B cell (primary cell): ENCODE measurements around the gene TTC21A. TPM values are rescaled to one million over a fixed set of nuclear protein-coding genes. Genes with fewer than 3 reads are reported as not detected.
A peak's percentile ranks its signal among the peaks of the same experiment; 100 is the strongest.

Source experiments
- ATAC-seq: fragments of 200-7000 bp; cut with Tn5 transposase; one replicate; pipeline ENCODE4 v1.10.0; 2021; ENCODE audit warnings: low read depth, mild to moderate bottlenecking, moderate number of reproducible peaks, moderate library complexity
- CTCF ChIA-PET: fragments of 350-600 bp; sonication (Branson Sonifier 250); formaldehyde crosslinking; loops from one replicate; lab custom pipeline; 2021; ENCODE audit warnings: antibody characterized with exemption, inconsistent platforms; lab: Charles Lee
- POLR2A ChIA-PET: fragments of 350-600 bp; sonication (Branson Sonifier 250); formaldehyde crosslinking; loops from one replicate; lab custom pipeline; 2021; ENCODE audit warnings: antibody characterized with exemption; lab: Charles Lee
- DNase-seq: peaks from one replicate; pipeline ENCODE4 v3.0.0; 2013
- H2AFZ ChIP-seq: 2 replicates; pipeline ENCODE4 v1.6.1; 2012; ENCODE audit warnings: mild to moderate bottlenecking, low read depth, low read length; ENCODE audit not compliant: insufficient read depth, poor library complexity, severe bottlenecking
- H3K27ac ChIP-seq, 2 donors: 1 replicate in 1 of 2; 2 replicates in 1 of 2; pipeline ENCODE4 v1.5.1; 2012 to 2013; ENCODE audit warnings: low read length in 2 of 2, mild to moderate bottlenecking in 2 of 2, moderate library complexity in 1 of 2
- H3K27me3 ChIP-seq, 4 experiments: fragments of 200-600 bp in 1 of 4; sonication (generic) in 1 of 4; replicated peaks in 1 of 4; 1 replicate in 2 of 4; 2 replicates in 2 of 4; pipeline versions ENCODE4 v1.6.1 to v1.7.0; 2013 to 2016; ENCODE audit warnings: low read length in 3 of 4, mild to moderate bottlenecking in 2 of 4, mixed read lengths in 1 of 4, moderate library complexity in 1 of 4; ENCODE audit not compliant: insufficient read depth in 4 of 4, control insufficient read depth in 3 of 4; ENCODE audit errors: control extremely low read depth in 1 of 4
- H3K36me3 ChIP-seq, 2 experiments: replicated peaks in 1 of 2; 1 replicate in 1 of 2; 2 replicates in 1 of 2; pipeline versions ENCODE4 v1.6.1 to v1.7.1; 2013; ENCODE audit warnings: low read length in 1 of 2; ENCODE audit not compliant: insufficient read depth in 2 of 2, control insufficient read depth in 1 of 2; ENCODE audit errors: control extremely low read depth in 1 of 2, extremely low read depth in 1 of 2
- H3K4me1 ChIP-seq, 2 donors: fragments of 200-600 bp in 1 of 2; sonication (generic) in 1 of 2; 1 replicate in 1 of 2; 2 replicates in 1 of 2; pipeline versions ENCODE4 v1.5.1 to v1.6.1; 2013 to 2017; ENCODE audit warnings: low read length in 2 of 2; ENCODE audit not compliant: control insufficient read depth in 2 of 2, insufficient read depth in 2 of 2
- H3K4me2 ChIP-seq: replicated peaks from 2 replicates; pipeline ENCODE3; 2012; ENCODE audit warnings: mild to moderate bottlenecking, low read depth, low read length; ENCODE audit not compliant: poor library complexity, severe bottlenecking
- H3K4me3 ChIP-seq, 5 experiments: fragments of 200-600 bp in 1 of 5; sonication (generic) in 1 of 5; 1 replicate in 3 of 5; 2 replicates in 2 of 5; pipeline versions ENCODE4 v1.5.1 to v1.7.0; 2011 to 2016; ENCODE audit warnings: low read length in 4 of 5, mild to moderate bottlenecking in 4 of 5, low read depth in 2 of 5, control low read depth in 1 of 5, moderate library complexity in 1 of 5; ENCODE audit not compliant: insufficient read depth in 1 of 5; ENCODE audit errors: control extremely low read depth in 1 of 5, extremely low read depth in 1 of 5
- H3K79me2 ChIP-seq: fragments of 200-600 bp; sonication (generic); one replicate; pipeline ENCODE4 v1.6.0; 2016; ENCODE audit warnings: low read length; ENCODE audit not compliant: control insufficient read depth, insufficient read depth
- H3K9ac ChIP-seq: fragments of 200-600 bp; sonication (generic); 2 replicates; pipeline ENCODE4 v1.6.1; 2017; ENCODE audit warnings: mild to moderate bottlenecking, low read length, moderate library complexity
- H3K9me3 ChIP-seq, 3 donors: one replicate each; pipeline versions ENCODE4 v1.6.1 to v1.7.1; 2013; ENCODE audit warnings: low read length in 2 of 3; ENCODE audit not compliant: control insufficient read depth in 2 of 3, insufficient read depth in 1 of 3; ENCODE audit errors: control extremely low read depth in 1 of 3
- H4K20me1 ChIP-seq: 2 replicates; pipeline ENCODE4 v1.6.0; 2012; ENCODE audit warnings: mild to moderate bottlenecking, low read length; ENCODE audit not compliant: insufficient read depth, control insufficient read depth, poor library complexity, severe bottlenecking
- H3K27ac Mint-ChIP-seq: one replicate; pipeline ENCODE4 v1.8.0; 2021; ENCODE audit warnings: mixed read lengths
- H3K27me3 Mint-ChIP-seq: one replicate; pipeline ENCODE4 v1.8.0; 2021; ENCODE audit warnings: mixed read lengths
- H3K4me1 Mint-ChIP-seq: one replicate; pipeline ENCODE4 v1.8.0; 2021; ENCODE audit warnings: mixed read lengths
- H3K4me3 Mint-ChIP-seq: one replicate; pipeline ENCODE4 v1.8.0; 2021; ENCODE audit warnings: mixed read lengths
- H3K9me3 Mint-ChIP-seq: one replicate; pipeline ENCODE4 v1.8.0; 2022; ENCODE audit warnings: mixed read lengths; ENCODE audit not compliant: insufficient read depth
- EZH2 ChIP-seq: IDR thresholded peaks from 2 replicates; pipeline ENCODE4 v1.6.1; 2012; ENCODE audit warnings: borderline replicate concordance, low read depth, mild to moderate bottlenecking, moderate library complexity, low read length; ENCODE audit not compliant: insufficient read depth, poor library complexity, severe bottlenecking
- WGBS: methylation state at CpG from one replicate; pipeline ENCODE4 v1.1.5; 2013; ENCODE audit warnings: missing lambda C conversion rate; ENCODE audit not compliant: insufficient coverage; 5-methylcytosine and 5-hydroxymethylcytosine counted together
- intact Hi-C: fragments of 100-400 bp; cut with micrococcal nuclease; formaldehyde crosslinking; loops from one replicate; pipeline ENCODE4 v1.10.0; 2022
- polyA plus RNA-seq: library from polyadenylated mRNA; depleted of rRNA; stranded (reverse); fragments of >200 nt; gene quantifications from 2 replicates; pipeline ENCODE4 v1.2.3, GENCODE V29; 2012
- total RNA-seq, 2 donors: library from RNA; stranded (reverse); fragments of 120-200 nt in 1 of 2; gene quantifications; 1 replicate in 1 of 2; 2 replicates in 1 of 2; pipeline versions ENCODE4 v1.2.3 to v1.2.4, GENCODE V29; 2013 to 2022
- TF ChIP-seq, protein P1 (sequence below): fragments of 200-600 bp; IDR thresholded peaks from one replicate; pipeline ENCODE4 v1.8.0; 2022; ENCODE audit warnings: antibody characterized with exemption, mild to moderate bottlenecking

TTC21A gene
- total and polyA plus RNA-seq, 2 donors (not counting 1 experiment from before 2014, with no cell fraction given) = 49.2 to 106 TPM

DNA sequence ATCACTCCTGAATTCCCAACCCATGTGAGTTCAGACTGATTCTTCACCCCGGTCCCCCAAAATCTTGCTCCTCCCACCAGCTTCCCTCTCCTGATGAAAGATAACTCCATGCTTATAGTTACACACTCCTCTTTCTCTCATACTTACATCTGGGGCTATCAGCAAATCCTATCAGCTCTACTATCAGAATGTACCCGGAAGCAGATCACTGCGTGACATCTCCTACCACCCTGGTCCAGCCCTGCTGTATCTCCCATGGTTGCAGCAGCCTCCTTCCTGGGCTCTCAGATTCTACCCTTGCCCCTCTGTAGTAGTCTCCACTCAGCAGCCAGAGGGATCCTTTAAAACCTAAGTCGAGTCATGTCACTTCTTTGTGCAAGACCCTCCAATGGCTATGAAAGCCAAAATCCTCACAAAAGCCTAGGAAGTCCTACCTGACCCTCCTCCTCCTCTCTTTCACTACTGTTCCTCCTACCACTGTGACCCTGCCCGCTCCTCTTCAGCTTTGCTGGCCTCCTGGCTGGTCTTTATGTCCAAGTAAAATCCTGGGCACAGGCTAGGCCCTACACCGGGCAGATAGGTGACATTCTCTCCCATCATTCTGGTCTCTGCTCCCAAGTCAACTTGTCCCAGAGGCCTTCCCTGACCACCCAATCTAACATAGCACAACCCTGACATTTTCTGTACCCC lies 68.7 kb downstream of the TTC21A start:
- intact Hi-C loops = no loop called here
- H3K27ac Mint-ChIP-seq = peak overlapping the region; percentile 76
- H3K9me3 Mint-ChIP-seq = no peaks in the 10 kb centered on the region
- peak overlapping the region in 1 of 2 donors; percentile 20 for H3K27ac ChIP-seq
- POLR2A ChIA-PET = interaction anchor here (0.6 kb wide), 1 partner anchor 26 kb away, joined by 3 read pairs; no protein-coding TSS in a partner anchor
- H3K36me3 ChIP-seq = no peaks in the 10 kb centered on the region
- no peaks in the 10 kb centered on the region for H3K27me3 ChIP-seq
- H3K27me3 Mint-ChIP-seq = no peaks in the 10 kb centered on the region
- no peak for DNase-seq
- no peaks in the 10 kb centered on the region for H3K79me2 ChIP-seq
- no peak overlapping the region for H2AFZ ChIP-seq
- TF ChIP-seq, protein P1, sequence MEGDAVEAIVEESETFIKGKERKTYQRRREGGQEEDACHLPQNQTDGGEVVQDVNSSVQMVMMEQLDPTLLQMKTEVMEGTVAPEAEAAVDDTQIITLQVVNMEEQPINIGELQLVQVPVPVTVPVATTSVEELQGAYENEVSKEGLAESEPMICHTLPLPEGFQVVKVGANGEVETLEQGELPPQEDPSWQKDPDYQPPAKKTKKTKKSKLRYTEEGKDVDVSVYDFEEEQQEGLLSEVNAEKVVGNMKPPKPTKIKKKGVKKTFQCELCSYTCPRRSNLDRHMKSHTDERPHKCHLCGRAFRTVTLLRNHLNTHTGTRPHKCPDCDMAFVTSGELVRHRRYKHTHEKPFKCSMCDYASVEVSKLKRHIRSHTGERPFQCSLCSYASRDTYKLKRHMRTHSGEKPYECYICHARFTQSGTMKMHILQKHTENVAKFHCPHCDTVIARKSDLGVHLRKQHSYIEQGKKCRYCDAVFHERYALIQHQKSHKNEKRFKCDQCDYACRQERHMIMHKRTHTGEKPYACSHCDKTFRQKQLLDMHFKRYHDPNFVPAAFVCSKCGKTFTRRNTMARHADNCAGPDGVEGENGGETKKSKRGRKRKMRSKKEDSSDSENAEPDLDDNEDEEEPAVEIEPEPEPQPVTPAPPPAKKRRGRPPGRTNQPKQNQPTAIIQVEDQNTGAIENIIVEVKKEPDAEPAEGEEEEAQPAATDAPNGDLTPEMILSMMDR = no peak
- TF ChIP-seq EZH2 = no peak
- H3K4me3 ChIP-seq = no peak overlapping the region
- H3K9ac ChIP-seq = no peak overlapping the region
- H3K9me3 ChIP-seq = no peaks in the 10 kb centered on the region
- H3K4me2 ChIP-seq = no peak overlapping the region
- peak overlapping the region; percentile 89 for H3K4me3 Mint-ChIP-seq
- CTCF ChIA-PET = interaction anchor here (1.0 to 2.3 kb wide), 5 partner anchors 10 to 116 kb away, joined by 3 to 8 read pairs (median 7); no protein-coding TSS in a partner anchor
- 96% methylated on average over 6 of the region's 6 CpGs for WGBS
- H3K4me1 ChIP-seq = peaks cover 20 to 31% of the 10 kb centered on the region in 2 donors
- ATAC-seq = no peak
- H3K4me1 Mint-ChIP-seq = peaks cover 30% of the 10 kb centered on the region
- no peaks in the 10 kb centered on the region for H4K20me1 ChIP-seq

DNA sequence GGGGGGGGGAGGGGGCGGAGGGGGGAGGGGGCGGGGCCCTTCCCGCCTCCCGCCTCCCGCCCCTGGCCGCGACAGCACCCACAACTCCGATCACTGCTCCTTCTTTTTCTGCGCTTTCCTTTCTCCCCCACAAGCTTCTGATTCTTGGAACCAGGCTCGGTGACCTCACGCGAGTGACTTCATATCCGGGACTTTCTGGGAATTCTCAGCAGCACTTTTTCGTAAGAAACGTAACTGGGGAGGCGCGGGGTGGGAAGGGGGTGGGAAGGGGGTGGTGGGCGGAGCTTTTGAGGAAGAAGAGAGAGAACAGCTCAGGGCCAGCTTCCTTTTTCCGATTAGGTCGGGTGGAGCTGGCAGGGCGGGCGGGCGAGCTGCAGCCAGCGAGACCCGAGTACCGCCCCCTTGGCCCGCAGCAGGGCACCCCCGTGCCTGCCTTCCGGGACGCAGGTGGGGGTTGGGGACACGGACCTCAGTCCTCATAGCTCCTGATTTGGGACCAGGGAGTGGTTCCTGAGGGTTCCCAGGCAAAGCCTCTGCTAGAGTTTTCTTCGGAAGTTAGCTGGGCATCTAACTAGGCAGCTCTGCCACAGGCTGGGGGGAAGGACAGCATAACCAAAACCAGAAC lies 70.3 kb downstream of the TTC21A start:
- Mint-ChIP-seq H3K4me3 (peak overlapping the region; percentile 89), H3K9me3 (no peaks in the 10 kb centered on the region), H3K27ac (peak overlapping the region; percentile 76), H3K27me3 (no peaks in the 10 kb centered on the region), H3K4me1 (peaks cover 32% of the 10 kb centered on the region)
- Histone ChIP-seq H3K9ac (peak overlapping the region; percentile 75), H3K4me1 (peaks cover 23 to 35% of the 10 kb centered on the region in 2 donors), H3K9me3 (no peaks in the 10 kb centered on the region), H3K27me3 (no peaks in the 10 kb centered on the region), H3K27ac (peak overlapping the region; percentile 4 to 59), H4K20me1 (no peaks in the 10 kb centered on the region), H3K36me3 (no peaks in the 10 kb centered on the region), H3K4me2 (peak overlapping the region; percentile 92), H3K79me2 (no peaks in the 10 kb centered on the region), H3K4me3 (peak overlapping the region; percentile 26 to 81 (median 57)), H2AFZ (peak overlapping the region; percentile 76)
- ChIA-PET CTCF (interaction anchor here (1.2 to 3.5 kb wide), 13 partner anchors 8 to 114 kb away, joined by 3 to 19 read pairs (median 8); partner anchors contain the start of genes TTC21A and XIRP1), POLR2A (interaction anchor here (0.9 to 1.4 kb wide), 6 partner anchors 11 to 91 kb away, joined by 3 to 5 read pairs (median 3); no protein-coding TSS in a partner anchor)
- DNase-seq (peak; percentile 78), ATAC-seq (peak; percentile 56)
- TF ChIP-seq, protein P1 = no peak
- no peak for TF ChIP-seq EZH2
- WGBS = 2% methylated on average over 14 of the region's 32 CpGs
- intact Hi-C loops = no loop called here
